ENCODE measurements around the gene CCDC18. TPM values are rescaled to one million over a fixed set of nuclear protein-coding genes. Genes with fewer than 3 reads are reported as not detected.
A peak's percentile ranks its signal among the peaks of the same experiment; 100 is the strongest.

The CCDC18 gene
- total RNA-seq, 1 experiment from 2014 or later: 18.9 TPM

DNA sequence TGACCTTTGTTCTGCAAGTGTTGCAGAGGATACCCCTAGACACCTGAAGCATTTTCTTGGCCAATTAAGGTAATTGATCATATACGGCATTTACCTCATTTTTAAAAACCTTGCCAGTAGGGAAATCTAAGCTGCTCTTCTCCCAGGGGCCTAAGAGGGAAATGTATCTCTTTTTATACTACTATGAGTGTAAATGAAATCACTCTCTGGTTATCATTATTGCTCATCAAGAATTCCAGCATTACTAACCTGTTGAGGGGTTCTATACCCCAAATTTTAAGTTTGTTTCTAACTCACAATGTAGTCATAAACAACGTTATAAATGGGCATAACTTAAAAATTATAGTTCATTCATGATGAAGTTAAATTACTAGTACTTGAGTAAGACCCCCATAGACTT is 27.7 kb upstream of the CCDC18 start:
- no peak overlapping the region for H3K9ac ChIP-seq (ENCODE audit: low read length)
- no peaks in the 10 kb centered on the region for H3F3A ChIP-seq (ENCODE audit: low read length, unreplicated experiment)
- H2AFZ ChIP-seq (ENCODE audit: low read length): no peak overlapping the region
- no peaks in the 10 kb centered on the region for H3K27me3 ChIP-seq (ENCODE audit: low read length)
- no peak overlapping the region for H3K27ac ChIP-seq (ENCODE audit: low read length)
- DNase-seq (no peak), ATAC-seq (no peak)
- TF ChIP-seq EZH2phosphoT487 (IDR thresholded peaks at IDR 0.05; ENCODE audit: borderline replicate concordance, low read length): no peak
- no peak overlapping the region for H3K4me3 ChIP-seq (ENCODE audit: low read length)
- no peaks in the 10 kb centered on the region for H3K9me2 ChIP-seq (replicated peaks; ENCODE audit: low read length)
- H3K79me2 ChIP-seq (ENCODE audit: low read length): no peaks in the 10 kb centered on the region
- peaks cover 35% of the 10 kb centered on the region for H3K36me3 ChIP-seq (ENCODE audit: low read depth, low read length)
- no peaks in the 10 kb centered on the region for H4K20me1 ChIP-seq (ENCODE audit: low read length)
- BruUV-seq (replicated peaks): no TSS peak
- no peaks in the 10 kb centered on the region for H3K4me1 ChIP-seq (ENCODE audit: insufficient read depth, low read length)
- POLR2A ChIA-PET (ENCODE audit: unreplicated experiment): no interaction called here
- CTCF ChIA-PET: no interaction called here
- no peak overlapping the region for H3K4me2 ChIP-seq (ENCODE audit: low read length)
- intact Hi-C loops (cut with micrococcal nuclease): no loop called here
- no peaks in the 10 kb centered on the region for H3K9me3 ChIP-seq (ENCODE audit: low read length)

DNA sequence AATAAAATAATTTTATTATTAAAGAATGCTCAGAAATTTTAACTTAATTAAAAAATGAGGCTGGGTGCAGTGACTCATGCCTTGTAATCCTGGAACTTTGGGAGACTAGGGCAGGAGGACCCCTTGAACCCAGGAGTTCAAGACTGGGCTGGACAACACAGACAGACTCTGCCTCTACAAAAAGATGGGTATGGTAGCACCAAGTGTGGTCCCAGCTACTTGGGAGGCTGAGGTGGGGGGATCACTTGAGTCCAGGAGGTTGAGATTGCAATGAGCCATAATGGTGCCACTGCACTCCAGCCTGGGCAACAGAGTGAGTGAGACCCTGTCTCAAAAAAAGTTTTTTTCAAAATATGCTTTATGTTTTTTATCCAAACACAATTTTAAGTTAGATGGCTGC is 25.6 kb upstream of the CCDC18 start:
- intact Hi-C loops (cut with micrococcal nuclease): no loop called here
- H3K9ac ChIP-seq (ENCODE audit: low read length): no peak overlapping the region
- no peak overlapping the region for H3K27ac ChIP-seq (ENCODE audit: low read length)
- H3K36me3 ChIP-seq (ENCODE audit: low read depth, low read length): peaks cover 37% of the 10 kb centered on the region
- H3K4me2 ChIP-seq (ENCODE audit: low read length): no peak overlapping the region
- no peaks in the 10 kb centered on the region for H3K9me3 ChIP-seq (ENCODE audit: low read length)
- TF ChIP-seq EZH2 (IDR thresholded peaks at IDR 0.05; ENCODE audit: low read length, unreplicated experiment) (no peak), EZH2phosphoT487 (IDR thresholded peaks at IDR 0.05; ENCODE audit: borderline replicate concordance, low read length) (no peak)
- TF ChIP-seq, protein P1, sequence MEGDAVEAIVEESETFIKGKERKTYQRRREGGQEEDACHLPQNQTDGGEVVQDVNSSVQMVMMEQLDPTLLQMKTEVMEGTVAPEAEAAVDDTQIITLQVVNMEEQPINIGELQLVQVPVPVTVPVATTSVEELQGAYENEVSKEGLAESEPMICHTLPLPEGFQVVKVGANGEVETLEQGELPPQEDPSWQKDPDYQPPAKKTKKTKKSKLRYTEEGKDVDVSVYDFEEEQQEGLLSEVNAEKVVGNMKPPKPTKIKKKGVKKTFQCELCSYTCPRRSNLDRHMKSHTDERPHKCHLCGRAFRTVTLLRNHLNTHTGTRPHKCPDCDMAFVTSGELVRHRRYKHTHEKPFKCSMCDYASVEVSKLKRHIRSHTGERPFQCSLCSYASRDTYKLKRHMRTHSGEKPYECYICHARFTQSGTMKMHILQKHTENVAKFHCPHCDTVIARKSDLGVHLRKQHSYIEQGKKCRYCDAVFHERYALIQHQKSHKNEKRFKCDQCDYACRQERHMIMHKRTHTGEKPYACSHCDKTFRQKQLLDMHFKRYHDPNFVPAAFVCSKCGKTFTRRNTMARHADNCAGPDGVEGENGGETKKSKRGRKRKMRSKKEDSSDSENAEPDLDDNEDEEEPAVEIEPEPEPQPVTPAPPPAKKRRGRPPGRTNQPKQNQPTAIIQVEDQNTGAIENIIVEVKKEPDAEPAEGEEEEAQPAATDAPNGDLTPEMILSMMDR (conservative IDR thresholded peaks at IDR 0.05; ENCODE audit: low read depth, low read length): no peak
- H3K9me2 ChIP-seq (replicated peaks; ENCODE audit: low read length): no peaks in the 10 kb centered on the region
- no peak overlapping the region for H3K4me3 ChIP-seq (ENCODE audit: low read length)
- H4K20me1 ChIP-seq (ENCODE audit: low read length): peaks cover 3% of the 10 kb centered on the region; the same call in 1 of the 2 replicates
- no peaks in the 10 kb centered on the region for H3K4me1 ChIP-seq (ENCODE audit: insufficient read depth, low read length)
- BruUV-seq (replicated peaks): no TSS peak
- ATAC-seq (no peak), DNase-seq (no peak)
- H3K27me3 ChIP-seq (ENCODE audit: low read length): no peaks in the 10 kb centered on the region
- ChIA-PET POLR2A (ENCODE audit: unreplicated experiment) (no interaction called here), CTCF (interaction anchor here (0.6 kb wide), 1 partner anchor 196 kb away, joined by 3 read pairs; no protein-coding TSS in a partner anchor)
- H3K79me2 ChIP-seq (ENCODE audit: low read length): no peaks in the 10 kb centered on the region
- H2AFZ ChIP-seq (ENCODE audit: low read length): no peak overlapping the region
- no peaks in the 10 kb centered on the region for H3F3A ChIP-seq (ENCODE audit: low read length, unreplicated experiment)

DNA sequence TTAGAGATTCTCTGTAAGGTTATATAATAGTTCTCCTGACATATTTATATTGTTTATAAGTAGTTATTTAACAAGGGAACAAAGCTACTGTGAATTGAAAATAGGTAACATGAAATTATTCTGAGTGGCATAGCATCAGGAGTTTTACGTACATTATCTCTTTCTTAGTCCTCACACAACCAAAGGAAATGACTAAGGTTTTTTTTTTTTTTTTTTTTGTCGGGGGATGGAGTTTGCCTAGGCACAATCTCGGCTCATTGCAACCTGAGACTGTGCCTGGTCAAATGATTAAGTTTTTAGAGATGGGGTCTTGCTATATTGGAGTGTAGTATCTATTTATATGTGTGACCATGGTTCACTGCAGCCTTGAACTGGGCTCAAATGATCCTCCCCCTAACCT is 25.2 kb upstream of the CCDC18 start:
- no peak overlapping the region for H3K4me2 ChIP-seq (ENCODE audit: low read length)
- BruUV-seq (replicated peaks): no TSS peak
- H3K9me2 ChIP-seq (replicated peaks; ENCODE audit: low read length): no peaks in the 10 kb centered on the region
- no peaks in the 10 kb centered on the region for H3K79me2 ChIP-seq (ENCODE audit: low read length)
- CTCF ChIA-PET: interaction anchor here (0.6 kb wide), 1 partner anchor 196 kb away, joined by 3 read pairs; no protein-coding TSS in a partner anchor
- DNase-seq: peak; percentile 12
- TF ChIP-seq EZH2phosphoT487 (IDR thresholded peaks at IDR 0.05; ENCODE audit: borderline replicate concordance, low read length) (no peak), EZH2 (IDR thresholded peaks at IDR 0.05; ENCODE audit: low read length, unreplicated experiment) (no peak)
- TF ChIP-seq, protein P1 (conservative IDR thresholded peaks at IDR 0.05; ENCODE audit: low read depth, low read length): no peak
- H3K27ac ChIP-seq (ENCODE audit: low read length): no peak overlapping the region
- no peak; the same call in 1 of the 2 replicates for ATAC-seq
- H3K9me3 ChIP-seq (ENCODE audit: low read length): no peaks in the 10 kb centered on the region
- H4K20me1 ChIP-seq (ENCODE audit: low read length): peaks cover 7% of the 10 kb centered on the region; the same call in 1 of the 2 replicates
- intact Hi-C loops (cut with micrococcal nuclease): no loop called here
- no peak overlapping the region for H2AFZ ChIP-seq (ENCODE audit: low read length)
- POLR2A ChIA-PET (ENCODE audit: unreplicated experiment): no interaction called here
- H3K9ac ChIP-seq (ENCODE audit: low read length): no peak overlapping the region
- no peaks in the 10 kb centered on the region for H3K27me3 ChIP-seq (ENCODE audit: low read length)
- no peaks in the 10 kb centered on the region for H3K4me1 ChIP-seq (ENCODE audit: insufficient read depth, low read length)
- H3K4me3 ChIP-seq (ENCODE audit: low read length): no peak overlapping the region
- no peaks in the 10 kb centered on the region for H3F3A ChIP-seq (ENCODE audit: low read length, unreplicated experiment)
- H3K36me3 ChIP-seq (ENCODE audit: low read depth, low read length): peaks cover 33% of the 10 kb centered on the region
